ENCODE results near the gene SELENOT.
"Not testable (repeated sequence)": the region's sequence is repeated elsewhere in the genome, so short reads cannot be mapped to it uniquely, and the experiment has no call there.

SELENOT gene

GRCh38 chr3:150603153-150603979, at the start of gene SELENOT:
SELENOT (plus strand) TSS chr3:150603321; CDS start chr3:150603363, 42 bp downstream.
- peak; percentile 90 for DNase-seq

- DNase-seq: no peak
Measured at GRCh38 chr3:150555859-150556436, 47.2 kb upstream of the SELENOT start.

GRCh38 chr3:150556792-150557191, 46.3 kb upstream of the SELENOT start:
- DNase-seq: no peak

- DNase-seq: no peak
Measured at GRCh38 chr3:150557725-150558124, 45.4 kb upstream of the SELENOT start.

GRCh38 chr3:150564243-150564642, 38.9 kb upstream of the SELENOT start:
- no peak for DNase-seq

GRCh38 chr3:150567328-150567727, 35.8 kb upstream of the SELENOT start:
- DNase-seq: no peak

GRCh38 chr3:150577855-150578254, 25.3 kb upstream of the SELENOT start:
- no peak for DNase-seq

GRCh38 chr3:150581174-150581573, 21.9 kb upstream of the SELENOT start:
- DNase-seq: no peak

GRCh38 chr3:150582620-150583019, 20.5 kb upstream of the SELENOT start:
- DNase-seq: no peak

- DNase-seq: no peak
Measured at GRCh38 chr3:150583028-150583427, 20.1 kb upstream of the SELENOT start.

GRCh38 chr3:150588027-150588830, 14.9 kb upstream of the SELENOT start:
- no peak for DNase-seq

- DNase-seq: no peak
Measured at GRCh38 chr3:150589759-150590158, 13.4 kb upstream of the SELENOT start.

- DNase-seq: no peak
Measured at GRCh38 chr3:150594150-150594549, 9.0 kb upstream of the SELENOT start.

GRCh38 chr3:150597646-150598045, 5.5 kb upstream of the SELENOT start:
- DNase-seq: no peak

- DNase-seq: no peak
Measured at GRCh38 chr3:150599611-150600297, 3.4 kb upstream of the SELENOT start.

GRCh38 chr3:150600647-150601530, 2.2 kb upstream of the SELENOT start:
- not testable (repeated sequence) for DNase-seq

- no peak for DNase-seq
Measured at GRCh38 chr3:150602426-150603152, 532 bp upstream of the SELENOT start.

- no peak for DNase-seq
Measured at GRCh38 chr3:150603980-150604319, 829 bp downstream of the SELENOT start.

GRCh38 chr3:150605998-150606641, 3.0 kb downstream of the SELENOT start:
- DNase-seq: no peak

GRCh38 chr3:150607267-150608065, 4.3 kb downstream of the SELENOT start:
- no peak for DNase-seq

Data from SHP77 treated with DMSO at 0.1 percent for 48 hours (cell line).